Osteoblast (primary cell): Measurements from ENCODE around the gene NAA10. TPM values are rescaled to one million over a fixed set of nuclear protein-coding genes. Genes with fewer than 3 reads are reported as not detected.

ENCODE experiments used
- DNase-seq: peaks from one replicate; pipeline ENCODE4 v3.0.0; 2011; ENCODE audit warnings: low spot score, mixed read lengths; ENCODE audit not compliant: insufficient read length; ENCODE audit errors: missing footprints
- H2AFZ ChIP-seq: 2 replicates; pipeline ENCODE4 v1.6.0; 2011; ENCODE audit warnings: mild to moderate bottlenecking, low read length
- H3K27ac ChIP-seq: 2 replicates; pipeline ENCODE4 v1.5.1; 2011; ENCODE audit warnings: mild to moderate bottlenecking, low read depth, low read length, moderate library complexity
- H3K27me3 ChIP-seq: 2 replicates; pipeline ENCODE4 v1.6.0; 2012; ENCODE audit warnings: mild to moderate bottlenecking, control low read depth, inconsistent platforms, low read length, moderate library complexity; ENCODE audit not compliant: insufficient read depth
- H3K36me3 ChIP-seq: 2 replicates; pipeline ENCODE4 v1.5.1; 2011; ENCODE audit warnings: mild to moderate bottlenecking, low read length, control low read depth, moderate library complexity; ENCODE audit not compliant: insufficient read depth
- H3K4me1 ChIP-seq: 2 replicates; pipeline ENCODE4 v1.5.1; 2011; ENCODE audit warnings: mild to moderate bottlenecking, low read length, control low read depth, moderate library complexity; ENCODE audit not compliant: insufficient read depth
- H3K4me2 ChIP-seq: 2 replicates; pipeline ENCODE4 v1.6.0; 2011; ENCODE audit warnings: mild to moderate bottlenecking, low read length; ENCODE audit not compliant: insufficient read depth
- H3K4me3 ChIP-seq: fragments of 200-600 bp; sonication (generic); 3 replicates; pipeline ENCODE4 v1.5.1; 2012; ENCODE audit warnings: mild to moderate bottlenecking, low read length, inconsistent platforms; ENCODE audit not compliant: insufficient read depth
- H3K79me2 ChIP-seq: 2 replicates; pipeline ENCODE4 v1.6.0; 2012; ENCODE audit warnings: mild to moderate bottlenecking, low read length, control low read depth, inconsistent platforms; ENCODE audit not compliant: insufficient read depth
- H3K9me3 ChIP-seq: 2 replicates; pipeline ENCODE4 v1.5.1; 2011; ENCODE audit warnings: low read depth, low read length, control low read depth
- H4K20me1 ChIP-seq: 2 replicates; pipeline ENCODE4 v1.6.0; 2012; ENCODE audit warnings: mild to moderate bottlenecking, low read length, control low read depth; ENCODE audit not compliant: insufficient read depth
- CTCF ChIP-seq: IDR thresholded peaks from 2 replicates; pipeline ENCODE4 v1.5.1; 2011; ENCODE audit warnings: mild to moderate bottlenecking, low read depth, low read length, moderate library complexity; ENCODE audit errors: extremely low read depth
- total RNA-seq: library from RNA; depleted of rRNA; stranded (reverse); fragments of >200 nt; gene quantifications from 2 replicates; pipeline ENCODE4 v1.2.3, GENCODE V29; 2012

Gene NAA10
- total RNA-seq, 1 donor: 43.4 TPM

- Histone ChIP-seq H2AFZ (no peak overlapping the region), H3K9me3 (no peaks in the 10 kb centered on the region), H3K4me1 (no peaks in the 10 kb centered on the region), H4K20me1 (no peaks in the 10 kb centered on the region), H3K4me2 (no peak overlapping the region), H3K27me3 (peaks cover 9% of the 10 kb centered on the region), H3K4me3 (no peak overlapping the region), H3K79me2 (no peaks in the 10 kb centered on the region), H3K36me3 (no peaks in the 10 kb centered on the region), H3K27ac (no peak overlapping the region)
- no peak for DNase-seq
- no peak for TF ChIP-seq CTCF
Observed at GRCh38 chrX:153920546-153920945, 14.3 kb downstream of the NAA10 start.

GRCh38 chrX:153919281-153919680 is 15.6 kb downstream of the NAA10 start:
- no peak overlapping the region for H3K27ac ChIP-seq
- H3K36me3 ChIP-seq: no peaks in the 10 kb centered on the region
- no peak overlapping the region for H3K4me2 ChIP-seq
- no peaks in the 10 kb centered on the region for H3K4me1 ChIP-seq
- no peaks in the 10 kb centered on the region for H3K79me2 ChIP-seq
- no peak for TF ChIP-seq CTCF
- peak; percentile 84 for DNase-seq
- peaks cover 5% of the 10 kb centered on the region for H3K27me3 ChIP-seq
- no peak overlapping the region for H2AFZ ChIP-seq
- no peaks in the 10 kb centered on the region for H4K20me1 ChIP-seq
- no peaks in the 10 kb centered on the region for H3K9me3 ChIP-seq
- no peak overlapping the region for H3K4me3 ChIP-seq

GRCh38 chrX:153917869-153918268 is 17.0 kb downstream of the NAA10 start:
- H2AFZ ChIP-seq: no peak overlapping the region
- peaks cover 5% of the 10 kb centered on the region for H3K27me3 ChIP-seq
- H3K79me2 ChIP-seq: no peaks in the 10 kb centered on the region
- no peaks in the 10 kb centered on the region for H3K9me3 ChIP-seq
- H3K27ac ChIP-seq: no peak overlapping the region
- H3K4me1 ChIP-seq: no peaks in the 10 kb centered on the region
- H3K4me2 ChIP-seq: no peak overlapping the region
- H3K4me3 ChIP-seq: no peak overlapping the region
- no peaks in the 10 kb centered on the region for H3K36me3 ChIP-seq
- DNase-seq: peak; percentile 42
- no peak for TF ChIP-seq CTCF
- H4K20me1 ChIP-seq: no peaks in the 10 kb centered on the region

GRCh38 chrX:153913701-153914100 is 21.1 kb downstream of the NAA10 start:
- Histone ChIP-seq H2AFZ (no peak overlapping the region), H3K4me2 (no peak overlapping the region), H3K4me3 (no peak overlapping the region), H3K79me2 (no peaks in the 10 kb centered on the region), H3K36me3 (no peaks in the 10 kb centered on the region), H3K27me3 (no peaks in the 10 kb centered on the region), H3K9me3 (no peaks in the 10 kb centered on the region), H3K4me1 (no peaks in the 10 kb centered on the region), H3K27ac (no peak overlapping the region), H4K20me1 (no peaks in the 10 kb centered on the region)
- peak; percentile 50 for DNase-seq
- TF ChIP-seq CTCF: no peak
